Ovary (tissue), 3 donors: Measurements from ENCODE around the gene CCDC17.

Experiments
- EP300 ChIP-seq: sonication (generic); formaldehyde crosslinking; IDR thresholded peaks from one replicate; pipeline ENCODE4 v1.6.1; 2017; ENCODE audit warnings: antibody characterized with exemption
- POLR2A ChIP-seq: fragments of 450-650 bp; IDR thresholded peaks from one replicate; pipeline ENCODE4 v1.6.1; 2017; ENCODE audit warnings: antibody characterized with exemption, mild to moderate bottlenecking, moderate library complexity
- TF ChIP-seq, protein P1 (sequence below), 3 donors: fragments of 450-650 bp in 2 of 3; fragments of 200-600 bp in 1 of 3; IDR thresholded peaks; one replicate each; pipeline versions ENCODE4 v1.5.1 to v1.8.0; 2016 to 2022; ENCODE audit warnings: antibody characterized with exemption in 3 of 3, mild to moderate bottlenecking in 1 of 3
- donor health status: DM: no; HTN: no; CAD: no.

DNA sequence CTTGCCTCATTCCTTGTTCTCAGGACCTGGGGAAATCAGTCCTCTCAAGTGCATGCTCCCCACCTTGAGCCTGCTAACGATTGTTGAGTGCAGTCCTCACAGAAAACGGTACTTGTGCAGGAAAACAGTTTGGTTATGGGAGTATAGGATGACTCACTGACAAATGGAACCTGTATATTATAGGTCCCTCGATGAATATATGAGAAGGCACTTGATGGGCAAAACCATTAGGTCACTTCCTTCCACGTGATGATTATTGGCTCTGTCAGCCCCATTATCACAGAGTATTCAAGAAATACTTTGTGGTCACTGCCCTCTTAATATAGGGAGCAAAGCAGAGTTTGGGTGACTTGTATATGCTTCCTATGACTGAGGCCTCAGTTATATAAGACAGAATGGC is 6.2 kb downstream of the CCDC17 start:
- TF ChIP-seq, protein P1, sequence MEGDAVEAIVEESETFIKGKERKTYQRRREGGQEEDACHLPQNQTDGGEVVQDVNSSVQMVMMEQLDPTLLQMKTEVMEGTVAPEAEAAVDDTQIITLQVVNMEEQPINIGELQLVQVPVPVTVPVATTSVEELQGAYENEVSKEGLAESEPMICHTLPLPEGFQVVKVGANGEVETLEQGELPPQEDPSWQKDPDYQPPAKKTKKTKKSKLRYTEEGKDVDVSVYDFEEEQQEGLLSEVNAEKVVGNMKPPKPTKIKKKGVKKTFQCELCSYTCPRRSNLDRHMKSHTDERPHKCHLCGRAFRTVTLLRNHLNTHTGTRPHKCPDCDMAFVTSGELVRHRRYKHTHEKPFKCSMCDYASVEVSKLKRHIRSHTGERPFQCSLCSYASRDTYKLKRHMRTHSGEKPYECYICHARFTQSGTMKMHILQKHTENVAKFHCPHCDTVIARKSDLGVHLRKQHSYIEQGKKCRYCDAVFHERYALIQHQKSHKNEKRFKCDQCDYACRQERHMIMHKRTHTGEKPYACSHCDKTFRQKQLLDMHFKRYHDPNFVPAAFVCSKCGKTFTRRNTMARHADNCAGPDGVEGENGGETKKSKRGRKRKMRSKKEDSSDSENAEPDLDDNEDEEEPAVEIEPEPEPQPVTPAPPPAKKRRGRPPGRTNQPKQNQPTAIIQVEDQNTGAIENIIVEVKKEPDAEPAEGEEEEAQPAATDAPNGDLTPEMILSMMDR (IDR thresholded peaks at IDR 0.05) = no peak
- TF ChIP-seq POLR2A (no peak), EP300 (no peak)
